Activated CD8-positive, alpha-beta memory T cell treated with anti-CD3 and anti-CD28 coated beads for 48 hours (primary cell): Measurements from ENCODE around the gene QPCT.
"Not testable (repeated sequence)": the region's sequence is repeated elsewhere in the genome, so short reads cannot be mapped to it uniquely, and the experiment has no call there.

Experiments
- DNase-seq, 3 experiments: peaks; one replicate each; pipeline ENCODE4 v3.0.0-alpha.2; 2020; ENCODE audit warnings: low read depth in 2 of 3, low spot score in 2 of 3

QPCT gene

GRCh38 chr2:37344453-37345361 lies at the start of gene QPCT:
QPCT (plus strand) TSS chr2:37344630; CDS start chr2:37344732, 102 bp downstream.
- DNase-seq: peak in 2 of 3 experiments; percentile 44 to 48

GRCh38 chr2:37294858-37295257 lies 49.6 kb upstream of the QPCT start:
- not testable (repeated sequence) for DNase-seq

GRCh38 chr2:37295469-37296073 lies 48.9 kb upstream of the QPCT start:
- DNase-seq: no peak

- no peak for DNase-seq
Measured at GRCh38 chr2:37297632-37298031, 46.8 kb upstream of the QPCT start.

- no peak for DNase-seq
Measured at GRCh38 chr2:37300146-37300545, 44.3 kb upstream of the QPCT start.

- no peak for DNase-seq
Measured at GRCh38 chr2:37300578-37300977, 43.9 kb upstream of the QPCT start.

- no peak for DNase-seq
Measured at GRCh38 chr2:37301408-37301807, 43.0 kb upstream of the QPCT start.

- DNase-seq: no peak
Measured at GRCh38 chr2:37302701-37303252, 41.7 kb upstream of the QPCT start.

GRCh38 chr2:37306024-37306423 lies 38.4 kb upstream of the QPCT start:
- no peak for DNase-seq

GRCh38 chr2:37307500-37307899 lies 36.9 kb upstream of the QPCT start:
- DNase-seq: no peak

GRCh38 chr2:37315364-37315763 lies 29.1 kb upstream of the QPCT start:
- no peak for DNase-seq

- DNase-seq: no peak
Measured at GRCh38 chr2:37316181-37316580, 28.2 kb upstream of the QPCT start.

- DNase-seq: no peak
Measured at GRCh38 chr2:37317746-37318145, 26.7 kb upstream of the QPCT start.

- no peak for DNase-seq
Measured at GRCh38 chr2:37318401-37318800, 26.0 kb upstream of the QPCT start.

- no peak for DNase-seq
Measured at GRCh38 chr2:37319754-37320609, 24.4 kb upstream of the QPCT start.

GRCh38 chr2:37321029-37321682 lies 23.3 kb upstream of the QPCT start:
- DNase-seq: no peak

- DNase-seq: no peak
Measured at GRCh38 chr2:37322368-37322767, 22.1 kb upstream of the QPCT start.

- DNase-seq: no peak
Measured at GRCh38 chr2:37323176-37323780, 21.2 kb upstream of the QPCT start.

GRCh38 chr2:37323781-37324535 lies 20.5 kb upstream of the QPCT start:
- peak in 2 of 3 experiments; percentile 22 to 23 for DNase-seq

- peak in 1 of 3 experiments; percentile 31 for DNase-seq
Measured at GRCh38 chr2:37324536-37324785, 20.0 kb upstream of the QPCT start.
